K562 (cell line): ENCODE measurements around the gene PLCG2. TPM values are rescaled to one million over a fixed set of nuclear protein-coding genes. Genes with fewer than 3 reads are reported as not detected.

ENCODE experiments used
- ATAC-seq: fragments of 200-7000 bp; cut with Tn5 transposase; 3 replicates; pipeline ENCODE4 v1.9.1; 2020; ENCODE audit warnings: moderate library complexity
- BruUV-seq: library from RNA; stranded (reverse); fragments of 400-500 nt; replicated peaks from 2 replicates; lab custom pipeline; 2021; lab: Mats Ljungman, UMichigan
- CTCF ChIA-PET: fragments of 300-600 bp; formaldehyde crosslinking; extraction: SDS; loops from one replicate; lab custom pipeline; 2021; ENCODE audit warnings: low intra/inter-chr PET ratio; lab: Yijun Ruan, JAX
- POLR2A ChIA-PET: fragments of 300-600, 350-650 bp; sonication (Branson Sonifier 250); formaldehyde crosslinking; extraction: SDS; loops from one replicate; lab custom pipeline; 2021; ENCODE audit warnings: antibody characterized with exemption, inconsistent platforms; lab: Yijun Ruan, JAX
- DNase-seq, 4 experiments: peaks; one replicate each; pipeline versions ENCODE4 v3.0.0 to v3.0.0-alpha.2; 2011 to 2018; ENCODE audit warnings: low spot score in 3 of 4, mixed read lengths in 3 of 4; ENCODE audit errors: extremely low read depth in 1 of 4
- FAIRE-seq: peaks from 2 replicates; lab custom pipeline; 2011; peaks lifted over from hg19 to GRCh38; lab: Jason Lieb, UNC
- H2AFZ ChIP-seq: 2 replicates; pipeline ENCODE4 v1.6.0; 2011; ENCODE audit warnings: low read depth, low read length, control low read depth, inconsistent platforms
- H3K27ac ChIP-seq: fragments of 200-600 bp; 3 replicates; pipeline ENCODE4 v1.8.0; 2011; ENCODE audit warnings: low read depth, mild to moderate bottlenecking, control low read depth, inconsistent platforms, low read length, moderate library complexity, mixed read lengths; ENCODE audit errors: extremely low read depth
- H3K27me3 ChIP-seq, 2 experiments: fragments of 300-600 bp in 1 of 2; 2 replicates in 1 of 2; 3 replicates in 1 of 2; pipeline versions ENCODE4 v1.6.0 to v1.8.0; 2011; ENCODE audit warnings: inconsistent platforms in 2 of 2, low read length in 2 of 2, mild to moderate bottlenecking in 1 of 2, mixed read lengths in 1 of 2, moderate library complexity in 1 of 2; ENCODE audit not compliant: control insufficient read depth in 2 of 2, insufficient read depth in 2 of 2
- H3K36me3 ChIP-seq: fragments of 300-600 bp; 3 replicates; pipeline ENCODE4 v1.8.0; 2011; ENCODE audit warnings: mild to moderate bottlenecking, low read length, inconsistent platforms; ENCODE audit not compliant: control insufficient read depth, insufficient read depth
- H3K4me1 ChIP-seq, 2 experiments: fragments of 200-600 bp in 1 of 2; replicated peaks in 1 of 2; 2 replicates in 1 of 2; 3 replicates in 1 of 2; pipeline versions ENCODE4 v1.5.1 to v1.8.0; 2011; ENCODE audit warnings: inconsistent platforms in 2 of 2, low read length in 2 of 2, mild to moderate bottlenecking in 1 of 2, mixed read lengths in 1 of 2, moderate library complexity in 1 of 2; ENCODE audit not compliant: control insufficient read depth in 2 of 2, insufficient read depth in 2 of 2
- H3K4me2 ChIP-seq: 2 replicates; pipeline ENCODE4 v1.6.1; 2011; ENCODE audit warnings: low read length, control low read depth, inconsistent platforms, mixed read lengths; ENCODE audit not compliant: insufficient read depth
- H3K4me3 ChIP-seq: fragments of 200-600 bp; sonication (generic), shearing (Covaris generic); 2 replicates; pipeline ENCODE4 v1.5.1; 2016; ENCODE audit warnings: control low read depth, inconsistent platforms
- H3K79me2 ChIP-seq: fragments of 200-600 bp; 3 replicates; pipeline ENCODE4 v1.8.0; 2011; ENCODE audit warnings: low read length, inconsistent platforms; ENCODE audit not compliant: control insufficient read depth, insufficient read depth
- H3K9ac ChIP-seq, 2 experiments: 2 replicates each; pipeline versions ENCODE4 v1.6.0 to v1.6.1; 2011; ENCODE audit warnings: low read depth in 2 of 2, low read length in 2 of 2, control low read depth in 1 of 2, inconsistent platforms in 1 of 2, mild to moderate bottlenecking in 1 of 2, mixed read lengths in 1 of 2; ENCODE audit not compliant: insufficient read depth in 1 of 2
- H3K9me1 ChIP-seq: one replicate; pipeline ENCODE4 v1.6.0; 2011; ENCODE audit warnings: inconsistent platforms, mild to moderate bottlenecking, low read length, moderate library complexity; ENCODE audit not compliant: control insufficient read depth, insufficient read depth
- H3K9me3 ChIP-seq: replicated peaks from 2 replicates; pipeline ENCODE4 v1.5.1; 2011; ENCODE audit warnings: low read depth, low read length, inconsistent platforms; ENCODE audit not compliant: control insufficient read depth, insufficient read depth
- H4K20me1 ChIP-seq: replicated peaks from 2 replicates; pipeline ENCODE4 v1.6.1; 2011; ENCODE audit warnings: low read length, inconsistent platforms, mixed read lengths; ENCODE audit not compliant: control insufficient read depth, insufficient read depth
- CBFA2T3 ChIP-seq: fragments of 450-650 bp; IDR thresholded peaks from 2 replicates; pipeline ENCODE4 v1.6.1; 2017
- FOXM1 ChIP-seq, 2 experiments: fragments of 450-650 bp in 1 of 2; sonication (generic) in 1 of 2; formaldehyde crosslinking in 1 of 2; IDR thresholded peaks; 2 replicates each; pipeline versions ENCODE4 v1.6.1 to v1.9.0; 2017 to 2022; ENCODE audit warnings: low read depth in 2 of 2, mild to moderate bottlenecking in 2 of 2, missing genetic modification reagents in 1 of 2, moderate library complexity in 1 of 2
- MTA2 ChIP-seq: fragments of 450-650 bp; IDR thresholded peaks from 2 replicates; pipeline ENCODE4 v1.6.1; 2016; ENCODE audit warnings: low read depth
- PTTG1 ChIP-seq: fragments of 450-650 bp; IDR thresholded peaks from 2 replicates; pipeline ENCODE4 v1.6.1; 2016; ENCODE audit warnings: low read depth, mild to moderate bottlenecking, missing genetic modification characterization, missing compliant biosample characterization
- RBM34 ChIP-seq: fragments of 200-400 bp; formaldehyde crosslinking; IDR thresholded peaks from 2 replicates; pipeline ENCODE4 v1.6.1; 2018; ENCODE audit warnings: low read length, borderline replicate concordance; ENCODE audit not compliant: insufficient read depth
- RERE ChIP-seq: sonication (generic); formaldehyde crosslinking; IDR thresholded peaks from 2 replicates; pipeline ENCODE4 v1.8.0; 2023; ENCODE audit warnings: missing genetic modification reagents, mild to moderate bottlenecking, borderline replicate concordance
- RFX7 ChIP-seq: fragments of 250-450 bp; sonication (Bioruptor Pico); IDR thresholded peaks from 2 replicates; pipeline ENCODE4 v1.5.1; 2021; ENCODE audit warnings: mild to moderate bottlenecking
- SETDB1 ChIP-seq: IDR thresholded peaks from one replicate; pipeline ENCODE4 v1.6.1; 2012; ENCODE audit warnings: low read length, control low read depth, inconsistent platforms
- ZNF165 ChIP-seq: fragments of 250-450 bp; sonication (Bioruptor Pico); IDR thresholded peaks from 2 replicates; pipeline ENCODE4 v1.4.0; 2020; ENCODE audit warnings: borderline replicate concordance
- ZNF384 ChIP-seq: IDR thresholded peaks from 2 replicates; pipeline ENCODE4 v1.6.1; 2012; ENCODE audit warnings: low read depth, low read length, improper control_type of control experiment
- ZNF830 ChIP-seq: fragments of 250-450 bp; sonication (Bioruptor Pico); IDR thresholded peaks from 2 replicates; pipeline ENCODE4 v1.5.0; 2021; ENCODE audit warnings: mild to moderate bottlenecking
- WGBS: fragments of 100-300 bp; shearing (Covaris generic); methylation state at CpG from one replicate; pipeline ENCODE4 v1.1.6; 2016; ENCODE audit warnings: low coverage, mixed read lengths; ENCODE audit not compliant: insufficient coverage; ENCODE audit errors: missing lambda C conversion rate; 5-methylcytosine and 5-hydroxymethylcytosine counted together
- in situ Hi-C: fragments of 300-500 bp; cut with MboI; formaldehyde crosslinking; loops from 4 replicates; pipeline ENCODE4 v1.15.0; 2018; ENCODE audit warnings: inconsistent platforms, mixed read lengths
- intact Hi-C: fragments of 100-400 bp; cut with micrococcal nuclease; formaldehyde crosslinking; loops from 2 replicates; pipeline ENCODE4 v1.14.2; 2022
- polyA plus RNA-seq, 8 experiments: library from polyadenylated mRNA; depleted of rRNA in 4 of 8; stranded (reverse) in 5 of 8; unstranded in 3 of 8; fragments of >200 nt; fragmentation: Nextera tagmentation in 2 of 8; fragmentation: Illumina TruSeq in 1 of 8; extraction: Ambion mirVana in 2 of 8; extraction: Trizol in 1 of 8; gene quantifications; 2 replicates each; pipeline versions ENCODE4 v1.2.1 to v1.2.3, GENCODE V29; 2011 to 2014; ENCODE audit warnings: inconsistent platforms in 1 of 8, missing spikeins in 1 of 8
- total RNA-seq, 7 experiments: library from RNA; depleted of rRNA in 6 of 7; stranded (reverse); fragments of >200 nt in 6 of 7; fragmentation: Illumina TruSeq in 2 of 7; extraction: Trizol in 2 of 7; gene quantifications; 2 replicates each; pipeline versions ENCODE4 v1.2.1 to v1.2.3, GENCODE V29; 2011 to 2021; ENCODE audit warnings: low replicate concordance in 1 of 7
- TF ChIP-seq, protein P1 (sequence below): fragments of 250-450 bp; sonication (Bioruptor Pico); IDR thresholded peaks from 2 replicates; pipeline ENCODE4 v1.8.0; 2022; ENCODE audit warnings: inconsistent platforms, mild to moderate bottlenecking, moderate library complexity, borderline replicate concordance
- TF ChIP-seq, protein P2 (sequence below): fragments of 150-350 bp; IDR thresholded peaks from 2 replicates; pipeline ENCODE4 v1.6.1; 2014; ENCODE audit warnings: low read depth, mild to moderate bottlenecking, low read length, borderline replicate concordance

Gene PLCG2
- total and polyA plus RNA-seq, 9 of the 15 experiments (the other 6 are each of a cell fraction or from before 2014, with no cell fraction given) = 0.94 to 7.1 (median 3.1) TPM

GRCh38 chr16:81744385-81744784 is 34.7 kb upstream of the PLCG2 start:
- ChIA-PET CTCF (no interaction called here), POLR2A (interaction anchor here (0.8 to 1.2 kb wide), 2 partner anchors 8 to 858 kb away, joined by 3 read pairs; no protein-coding TSS in a partner anchor)
- no peaks in the 10 kb centered on the region for H4K20me1 ChIP-seq
- no peak overlapping the region for H3K4me3 ChIP-seq
- no peaks in the 10 kb centered on the region for H3K27me3 ChIP-seq
- no peak overlapping the region for H3K9ac ChIP-seq
- no peak overlapping the region for H3K4me2 ChIP-seq
- no peak overlapping the region for H2AFZ ChIP-seq
- H3K9me1 ChIP-seq = no peaks in the 10 kb centered on the region
- no peak for ATAC-seq
- no peaks in the 10 kb centered on the region for H3K79me2 ChIP-seq
- DNase-seq = no peak
- no peaks in the 10 kb centered on the region for H3K36me3 ChIP-seq
- intact Hi-C loops (no loop called here), in situ Hi-C loops (loop anchor here (25.0 kb wide), 2 partner anchors 732 to 1207 kb away; partner anchors contain the start of genes CENPN, CMC2 and DYNLRB2)
- 15% methylated on average over 4 of the region's 4 CpGs for WGBS
- no TSS peak for BruUV-seq
- H3K4me1 ChIP-seq = peaks cover 20 to 26% of the 10 kb centered on the region in 2 experiments
- no peak for FAIRE-seq
- peaks cover 6% of the 10 kb centered on the region for H3K9me3 ChIP-seq
- no peak overlapping the region for H3K27ac ChIP-seq
- peak; percentile 59 for TF ChIP-seq ZNF384
- TF ChIP-seq, protein P1, sequence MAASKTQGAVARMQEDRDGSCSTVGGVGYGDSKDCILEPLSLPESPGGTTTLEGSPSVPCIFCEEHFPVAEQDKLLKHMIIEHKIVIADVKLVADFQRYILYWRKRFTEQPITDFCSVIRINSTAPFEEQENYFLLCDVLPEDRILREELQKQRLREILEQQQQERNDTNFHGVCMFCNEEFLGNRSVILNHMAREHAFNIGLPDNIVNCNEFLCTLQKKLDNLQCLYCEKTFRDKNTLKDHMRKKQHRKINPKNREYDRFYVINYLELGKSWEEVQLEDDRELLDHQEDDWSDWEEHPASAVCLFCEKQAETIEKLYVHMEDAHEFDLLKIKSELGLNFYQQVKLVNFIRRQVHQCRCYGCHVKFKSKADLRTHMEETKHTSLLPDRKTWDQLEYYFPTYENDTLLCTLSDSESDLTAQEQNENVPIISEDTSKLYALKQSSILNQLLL (CRISPR knock-in tag) = no peak
- no peak for TF ChIP-seq ZNF165
- TF ChIP-seq PTTG1 (tag) = no peak
- TF ChIP-seq ZNF830 (CRISPR knock-in tag) = no peak
- TF ChIP-seq RFX7 = no peak
- TF ChIP-seq, protein P2, sequence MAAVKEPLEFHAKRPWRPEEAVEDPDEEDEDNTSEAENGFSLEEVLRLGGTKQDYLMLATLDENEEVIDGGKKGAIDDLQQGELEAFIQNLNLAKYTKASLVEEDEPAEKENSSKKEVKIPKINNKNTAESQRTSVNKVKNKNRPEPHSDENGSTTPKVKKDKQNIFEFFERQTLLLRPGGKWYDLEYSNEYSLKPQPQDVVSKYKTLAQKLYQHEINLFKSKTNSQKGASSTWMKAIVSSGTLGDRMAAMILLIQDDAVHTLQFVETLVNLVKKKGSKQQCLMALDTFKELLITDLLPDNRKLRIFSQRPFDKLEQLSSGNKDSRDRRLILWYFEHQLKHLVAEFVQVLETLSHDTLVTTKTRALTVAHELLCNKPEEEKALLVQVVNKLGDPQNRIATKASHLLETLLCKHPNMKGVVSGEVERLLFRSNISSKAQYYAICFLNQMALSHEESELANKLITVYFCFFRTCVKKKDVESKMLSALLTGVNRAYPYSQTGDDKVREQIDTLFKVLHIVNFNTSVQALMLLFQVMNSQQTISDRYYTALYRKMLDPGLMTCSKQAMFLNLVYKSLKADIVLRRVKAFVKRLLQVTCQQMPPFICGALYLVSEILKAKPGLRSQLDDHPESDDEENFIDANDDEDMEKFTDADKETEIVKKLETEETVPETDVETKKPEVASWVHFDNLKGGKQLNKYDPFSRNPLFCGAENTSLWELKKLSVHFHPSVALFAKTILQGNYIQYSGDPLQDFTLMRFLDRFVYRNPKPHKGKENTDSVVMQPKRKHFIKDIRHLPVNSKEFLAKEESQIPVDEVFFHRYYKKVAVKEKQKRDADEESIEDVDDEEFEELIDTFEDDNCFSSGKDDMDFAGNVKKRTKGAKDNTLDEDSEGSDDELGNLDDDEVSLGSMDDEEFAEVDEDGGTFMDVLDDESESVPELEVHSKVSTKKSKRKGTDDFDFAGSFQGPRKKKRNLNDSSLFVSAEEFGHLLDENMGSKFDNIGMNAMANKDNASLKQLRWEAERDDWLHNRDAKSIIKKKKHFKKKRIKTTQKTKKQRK = no peak
- TF ChIP-seq RBM34 = no peak
- TF ChIP-seq CBFA2T3 = peak; percentile 62
- no peak for TF ChIP-seq RERE (CRISPR knock-in tag)
- no peak for TF ChIP-seq FOXM1 (IDR thresholded peaks at IDR 0.05; ENCODE audit: low read depth)
- no peak for TF ChIP-seq FOXM1 (CRISPR knock-in tag; IDR thresholded peaks at IDR 0.05; ENCODE audit: low read depth)
- TF ChIP-seq MTA2 = 0 out of 2 replicates have a peak, but pooled peaks have one; percentile 27
- TF ChIP-seq SETDB1 = no peak
